ENCODE data around the gene HOXA4.

HOXA4 gene

DNA sequence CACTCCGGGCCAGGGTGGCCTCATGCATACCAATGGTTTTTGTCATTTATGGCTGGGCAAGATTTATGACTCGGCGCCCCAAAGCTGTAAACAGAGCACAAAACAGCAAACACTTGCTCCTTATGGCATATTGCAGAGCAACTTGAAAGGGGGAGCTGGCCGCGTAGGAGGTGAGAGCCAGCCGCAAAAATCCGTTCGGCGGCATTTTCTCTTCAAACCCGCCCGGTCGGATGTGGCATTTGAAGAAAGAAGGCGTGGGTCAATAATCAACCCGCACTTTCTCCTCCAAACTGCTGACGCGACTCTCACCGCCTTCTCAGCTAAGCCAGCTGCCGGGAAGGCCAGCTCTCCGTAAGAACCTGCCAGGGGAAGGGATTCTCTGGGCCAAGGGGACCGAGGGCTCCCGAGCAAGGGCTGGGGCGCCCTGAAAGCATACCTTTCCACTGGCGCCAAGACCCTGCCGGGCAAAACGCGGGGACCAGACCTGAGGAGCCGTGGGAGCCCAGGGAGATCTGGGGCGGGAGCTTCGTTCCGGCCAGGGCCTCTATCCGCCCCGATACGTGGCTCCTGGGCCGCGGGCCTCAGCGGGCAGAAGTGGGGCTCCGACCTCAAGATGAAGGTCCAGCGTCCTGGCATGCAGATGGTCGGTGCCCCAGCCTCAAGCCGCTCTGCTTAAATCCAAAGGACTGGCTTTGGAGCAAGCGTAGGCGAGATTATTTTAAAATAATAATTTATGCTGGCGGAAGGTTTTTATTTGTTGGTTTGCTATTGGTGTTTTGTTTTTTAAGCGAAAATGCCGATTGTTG, 15.1 kb downstream of the HOXA4 start:
- DNase-seq, result no peak

DNA sequence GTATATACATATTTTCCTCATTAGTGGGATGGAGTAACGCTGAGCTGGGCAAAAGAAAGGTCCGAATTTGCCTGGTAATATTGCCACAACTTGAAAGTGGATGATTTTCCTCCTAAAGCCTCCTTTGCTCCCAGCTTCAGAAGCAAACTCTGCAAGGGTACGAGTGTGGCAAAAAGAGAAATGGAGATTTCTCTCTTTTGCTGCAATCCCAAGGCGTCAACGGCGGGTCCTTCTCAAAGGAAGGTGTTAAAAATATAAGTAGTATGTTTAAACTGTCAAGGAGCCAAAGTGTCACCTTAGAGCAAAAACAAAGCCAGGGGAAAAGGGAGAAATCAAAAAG, 15.7 kb downstream of the HOXA4 start:
- DNase-seq, result no peak

DNA sequence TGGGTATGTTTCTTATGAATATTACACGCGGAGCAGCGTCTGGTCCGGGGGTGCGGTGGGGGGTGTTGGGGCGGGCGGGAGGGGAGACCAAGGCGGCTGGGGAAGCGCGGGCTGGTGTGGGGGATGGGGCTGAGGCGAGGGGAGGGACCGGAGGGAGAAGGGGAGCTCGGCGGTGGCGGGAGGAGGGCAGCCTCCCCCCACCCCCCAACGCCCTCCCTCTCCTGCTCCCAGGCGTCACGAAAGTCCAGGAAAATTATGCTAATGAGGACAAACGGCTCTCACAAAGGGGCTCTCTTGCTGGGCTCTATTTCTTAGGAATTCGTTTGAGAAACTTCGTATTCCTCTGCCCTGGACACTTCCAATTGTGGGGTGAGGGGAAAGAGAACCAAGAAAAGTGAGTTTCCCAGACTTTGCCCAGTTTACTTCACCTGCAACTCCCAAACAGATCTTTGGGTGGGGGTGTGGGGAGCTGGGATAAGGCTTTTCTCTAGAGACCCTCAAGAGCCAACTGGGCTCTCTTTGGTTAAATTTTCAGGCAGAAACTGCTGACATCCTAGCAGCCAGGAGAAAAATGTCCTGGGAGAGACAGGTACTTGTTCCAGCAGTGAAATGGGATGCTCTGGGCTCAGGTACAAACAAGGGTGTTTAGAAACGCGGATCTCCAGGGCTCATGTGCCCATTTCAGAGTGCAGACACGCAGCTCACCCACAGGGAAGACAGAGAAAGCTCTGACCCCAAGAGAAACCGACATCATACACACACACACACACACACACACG, 16.4 kb downstream of the HOXA4 start:
- no peak for DNase-seq

DNA sequence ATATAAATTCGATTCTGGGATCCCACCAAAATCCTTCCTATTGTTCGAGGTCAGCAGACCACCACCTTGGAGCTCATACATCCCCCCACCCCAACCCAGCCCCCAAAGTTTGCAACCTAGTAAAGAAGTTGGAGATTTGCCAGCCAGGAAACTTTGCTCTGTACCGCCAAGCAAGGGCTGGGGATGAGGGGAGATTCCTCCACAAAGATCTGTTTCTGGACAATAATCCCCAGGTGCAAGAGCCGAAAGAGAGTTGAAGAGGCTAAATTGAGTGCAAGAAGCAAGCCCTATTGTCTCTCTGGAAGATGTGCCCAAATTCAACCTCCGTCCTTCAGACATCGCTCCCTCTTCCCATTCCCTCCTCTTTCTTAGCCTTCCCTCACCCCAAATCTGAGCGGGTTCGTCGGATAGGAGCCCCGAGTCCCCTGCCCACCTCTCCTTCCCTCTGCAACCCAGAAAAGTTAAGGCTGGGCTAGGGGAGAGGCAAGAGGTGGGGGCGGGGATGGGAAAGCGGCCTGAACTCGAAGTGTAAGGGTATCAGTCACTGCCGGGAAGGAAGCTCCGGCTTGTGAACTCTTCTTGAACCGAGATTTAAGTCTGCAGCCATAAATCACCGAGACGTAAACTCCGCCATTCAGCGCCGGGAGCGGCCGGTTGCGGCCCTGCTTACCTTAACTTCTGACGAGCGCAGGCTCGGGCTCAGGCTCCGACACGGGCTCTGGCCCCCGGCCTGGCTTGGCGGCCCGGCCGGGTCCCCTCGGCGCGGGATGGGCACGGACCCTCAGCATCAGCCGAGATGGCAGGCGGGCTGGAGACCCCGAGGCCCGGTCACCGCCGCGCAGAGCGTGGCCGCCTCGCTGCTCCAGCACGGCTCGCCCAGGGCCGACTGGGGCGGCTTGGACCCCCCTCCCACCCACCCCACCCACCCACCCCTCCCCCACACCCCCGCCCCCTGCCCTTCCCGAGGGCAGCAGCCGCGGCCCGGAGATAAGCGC, 17.3 kb downstream of the HOXA4 start:
- no peak for DNase-seq

DNA sequence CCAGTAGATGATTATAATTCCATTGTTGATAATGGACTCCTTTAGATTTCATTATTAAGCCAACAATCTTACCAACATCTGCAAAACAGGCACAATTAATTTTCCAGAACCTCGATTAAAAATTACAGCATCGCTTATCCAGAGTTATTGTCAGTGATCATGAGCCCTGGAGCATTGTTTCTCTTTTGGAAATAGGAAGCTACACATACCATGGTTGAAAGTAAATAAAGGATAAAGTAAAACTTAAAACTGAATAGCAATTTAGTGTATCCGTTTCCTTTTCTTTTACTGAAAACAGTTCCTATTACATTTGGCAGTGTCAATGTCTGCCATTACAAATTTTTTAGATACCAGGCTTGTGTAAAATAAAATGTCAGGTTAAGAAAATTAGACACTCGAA, 18.2 kb downstream of the HOXA4 start:
- DNase-seq, result no peak

DNA sequence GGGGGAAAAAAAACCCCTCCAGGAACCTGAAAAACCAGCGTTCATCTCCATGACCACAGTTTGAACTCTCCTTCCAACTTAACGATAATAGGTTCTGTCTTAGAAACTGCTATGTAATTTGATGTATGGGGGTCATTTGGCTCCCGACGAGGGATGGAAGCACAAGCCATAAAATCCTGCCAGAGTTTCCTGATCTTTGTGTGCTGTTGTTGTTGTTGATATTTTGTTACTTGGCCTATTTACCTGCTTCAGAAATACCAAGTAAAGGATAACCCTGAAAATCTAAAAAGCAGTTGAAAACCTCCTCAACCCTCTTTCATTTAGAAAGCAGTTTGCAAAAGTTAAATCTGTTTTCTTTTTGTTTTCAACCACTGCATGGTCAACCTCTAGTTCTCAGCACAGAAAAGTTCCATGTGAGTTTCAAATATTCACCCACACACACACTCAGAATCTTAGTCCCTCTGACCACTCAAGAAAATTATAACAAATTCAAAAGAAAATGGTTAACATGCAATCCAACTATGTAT, 18.7 kb downstream of the HOXA4 start:
- no peak for DNase-seq

DNA sequence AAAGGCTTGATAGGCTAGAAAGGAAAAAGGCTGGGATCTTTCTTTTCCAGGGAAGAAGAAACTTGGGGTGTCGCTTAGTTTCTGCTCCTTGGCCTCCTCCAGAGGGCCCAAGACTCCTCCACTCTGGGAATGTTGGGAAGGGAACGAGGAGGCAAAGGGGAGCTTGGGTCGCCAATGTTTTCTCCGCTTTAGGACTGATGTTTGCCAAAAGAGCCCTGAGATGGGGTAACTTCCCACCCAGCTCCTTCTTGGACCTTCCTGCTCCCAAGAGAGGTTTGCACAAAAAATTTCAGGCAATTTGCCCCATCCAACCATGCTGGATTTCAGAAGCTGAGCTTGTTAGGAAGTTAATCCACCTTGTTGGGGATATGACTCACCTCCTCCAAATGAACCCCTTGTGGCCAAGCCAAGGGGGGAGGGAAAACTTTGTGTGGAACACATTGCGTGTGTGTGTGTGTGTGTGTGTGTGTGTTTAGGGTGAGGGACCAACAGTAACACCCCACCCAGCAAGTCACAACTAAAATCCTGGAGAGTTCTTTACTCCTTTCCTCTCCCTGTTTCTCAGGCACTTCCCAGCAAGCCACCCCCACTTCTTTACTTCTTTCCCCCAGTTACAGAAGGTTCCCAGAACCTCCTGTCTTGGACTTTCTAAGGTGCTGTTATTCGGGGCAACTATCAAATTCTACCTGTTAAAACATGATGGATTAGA, 19.4 kb downstream of the HOXA4 start:
- DNase-seq, result no peak

DNA sequence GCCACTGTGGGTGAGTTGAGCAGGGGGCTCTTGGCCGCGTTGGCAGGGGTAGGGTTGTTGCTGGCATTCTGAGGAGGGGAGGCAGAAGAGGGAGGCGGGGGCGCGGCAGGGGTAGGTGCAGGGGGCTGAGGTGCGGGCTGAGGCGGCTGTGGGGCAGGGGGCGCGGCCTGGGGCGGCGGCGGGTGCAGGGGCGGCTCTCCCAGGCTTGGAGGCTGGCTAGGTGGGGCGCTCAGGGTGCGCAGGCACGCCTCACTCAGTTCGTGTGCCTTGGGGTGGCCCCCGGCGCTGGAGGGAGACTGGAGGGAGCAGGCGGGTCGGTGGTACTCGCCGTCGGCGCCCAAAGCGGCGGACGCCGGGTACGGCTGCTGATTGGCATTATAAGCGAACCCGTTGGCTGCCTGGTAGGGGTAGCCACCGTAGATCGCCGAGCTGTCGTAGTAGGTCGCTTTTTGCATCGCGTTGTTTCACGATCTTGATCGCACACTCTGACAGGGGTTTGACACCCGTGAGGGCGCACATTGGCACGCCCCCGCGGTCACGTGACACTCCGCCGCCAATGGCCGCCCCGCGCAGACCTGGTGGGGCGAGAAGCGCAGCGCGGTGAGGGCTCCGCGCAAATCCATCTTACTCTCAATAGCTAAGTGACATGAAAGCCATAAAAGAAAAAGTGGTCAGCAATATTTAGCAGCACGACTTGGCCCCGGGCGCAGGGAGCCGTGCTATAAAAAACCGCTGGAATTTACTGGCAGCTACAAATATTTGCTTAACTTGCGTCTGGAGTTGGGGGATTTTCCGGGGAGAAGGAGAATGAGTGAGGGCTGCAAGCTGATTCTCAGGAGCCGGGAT, 20.1 kb downstream of the HOXA4 start:
- no peak for DNase-seq

DNA sequence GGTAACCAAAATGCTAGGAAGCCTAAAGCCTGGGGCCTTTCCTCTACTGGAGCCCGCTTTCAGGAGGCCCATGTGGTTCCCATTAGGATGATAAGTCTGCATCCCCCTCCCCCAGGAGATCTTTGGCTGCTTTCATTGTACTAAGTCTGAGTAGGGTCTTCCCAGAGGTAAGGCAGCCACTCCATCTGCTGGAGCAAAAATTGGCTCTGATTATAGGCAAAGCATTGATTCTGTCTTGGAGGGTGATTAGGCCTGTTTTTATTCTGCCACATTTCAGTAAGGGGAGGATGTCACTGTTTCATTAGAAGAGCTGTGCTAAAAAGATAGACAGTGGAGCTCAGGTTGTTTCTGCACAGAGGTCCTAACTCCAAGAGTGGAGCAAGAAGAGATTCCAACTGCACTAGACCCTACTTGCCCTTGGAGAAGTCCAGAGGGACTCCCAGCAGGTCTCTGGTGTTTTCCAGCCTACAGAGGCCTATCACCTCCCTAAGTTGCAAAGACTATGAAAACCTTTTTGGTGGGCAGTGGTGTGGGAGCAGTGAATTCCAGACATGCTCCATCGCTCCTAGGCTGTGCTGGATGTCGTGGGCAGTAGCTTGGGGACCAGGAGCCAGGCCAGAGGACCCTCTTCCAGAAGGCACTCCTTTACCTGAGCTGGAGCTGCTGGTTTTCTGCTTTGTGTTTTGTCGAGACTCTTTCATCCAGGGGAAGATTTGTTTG, 20.9 kb downstream of the HOXA4 start:
- no peak for DNase-seq

DNA sequence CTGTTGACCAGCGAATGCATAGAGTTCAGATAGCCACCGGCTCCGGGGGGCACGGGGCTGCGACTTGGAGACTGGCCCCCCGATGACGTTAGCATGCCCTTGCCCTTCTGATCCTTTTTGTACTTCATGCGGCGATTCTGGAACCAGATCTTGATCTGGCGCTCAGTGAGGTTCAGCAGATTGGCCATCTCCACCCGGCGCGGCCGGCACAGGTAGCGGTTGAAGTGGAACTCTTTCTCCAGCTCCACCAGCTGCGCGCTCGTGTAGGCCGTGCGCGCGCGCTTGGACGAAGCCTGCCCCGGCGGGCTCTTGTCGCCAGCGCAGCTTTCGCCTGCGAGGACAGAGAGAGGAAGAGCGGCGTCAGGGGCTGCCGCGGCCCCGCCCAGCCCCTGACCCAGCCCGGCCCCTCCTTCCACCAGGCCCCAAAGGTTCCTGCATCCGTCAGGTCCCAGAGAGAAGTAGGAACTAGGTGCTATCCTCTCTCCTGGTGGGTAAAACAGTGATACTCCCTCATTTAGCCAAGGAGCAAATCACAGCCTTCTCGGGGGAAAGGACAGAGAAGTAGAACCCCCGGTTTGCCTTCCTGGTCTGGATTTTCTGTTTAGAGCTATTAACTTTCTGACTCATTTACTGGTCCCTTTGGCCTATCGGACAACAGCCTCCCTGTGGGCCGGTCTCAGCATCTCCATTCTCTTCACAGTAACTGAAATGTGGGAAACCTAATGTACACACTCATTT, 22.0 kb downstream of the HOXA4 start:
- no peak for DNase-seq

DNA sequence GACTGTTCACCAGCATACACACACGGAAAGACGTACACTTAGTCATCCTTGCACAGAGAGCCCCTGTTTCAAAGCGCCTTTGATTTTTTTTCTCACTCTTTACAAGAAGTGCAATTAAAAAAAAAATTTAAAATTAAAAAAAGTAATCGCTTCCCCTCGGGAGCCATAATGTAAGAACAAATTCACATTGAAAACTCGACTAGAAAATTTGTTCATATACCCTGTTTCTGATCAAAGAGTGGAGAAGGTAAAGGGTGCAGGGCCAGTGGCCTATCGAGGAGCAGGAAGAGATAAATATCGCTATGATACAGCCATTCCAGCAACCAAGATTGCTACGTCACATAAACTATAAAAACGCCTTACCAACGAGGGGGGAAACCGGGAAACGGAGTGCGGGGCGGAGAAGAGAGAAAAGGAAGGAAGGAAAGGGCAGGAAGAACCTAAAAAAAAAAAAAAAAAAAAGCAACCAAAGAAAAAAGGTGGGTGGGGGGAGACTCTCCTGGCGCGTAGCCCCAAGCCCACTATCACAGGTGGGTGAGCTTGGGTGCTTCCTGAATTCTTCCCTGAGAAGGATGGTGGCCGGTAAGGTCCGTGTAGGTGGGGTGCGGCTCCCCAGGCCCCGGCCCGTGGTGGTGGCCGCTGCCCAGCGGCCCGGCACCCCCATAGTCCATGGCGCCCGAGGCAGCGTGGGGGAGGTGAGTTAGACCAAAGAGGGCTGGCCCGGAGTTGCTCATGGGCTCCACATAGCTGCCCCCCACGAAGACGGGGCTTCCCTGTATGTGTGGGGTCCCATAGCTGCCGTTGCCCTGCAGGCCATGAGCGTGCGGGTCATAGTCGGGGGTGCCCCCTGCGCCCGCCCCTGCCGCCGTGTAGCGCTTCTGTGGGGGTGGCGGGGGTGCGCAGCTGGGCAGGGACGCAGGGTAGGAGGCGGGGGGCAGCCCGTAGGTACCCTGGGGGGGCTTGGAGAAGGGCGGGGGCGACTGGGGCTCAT, 22.9 kb downstream of the HOXA4 start:
- no peak for DNase-seq

DNA sequence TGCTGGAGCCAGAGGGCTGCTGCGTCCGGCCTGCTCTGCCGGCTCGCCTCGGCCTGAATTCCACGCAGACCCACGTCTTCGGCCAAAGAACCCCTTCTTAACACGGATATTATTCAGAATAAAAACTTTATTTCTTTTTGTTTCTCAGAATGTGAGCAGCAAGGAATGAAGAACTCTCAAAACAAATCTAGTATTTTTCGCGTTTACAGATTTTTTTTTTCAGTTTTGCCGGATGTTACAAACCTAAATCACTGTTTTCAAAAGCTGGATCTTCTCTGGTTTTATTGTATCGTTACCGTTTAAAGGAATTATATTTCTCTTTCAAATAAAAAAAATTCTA, 23.7 kb downstream of the HOXA4 start:
- no peak for DNase-seq

DNA sequence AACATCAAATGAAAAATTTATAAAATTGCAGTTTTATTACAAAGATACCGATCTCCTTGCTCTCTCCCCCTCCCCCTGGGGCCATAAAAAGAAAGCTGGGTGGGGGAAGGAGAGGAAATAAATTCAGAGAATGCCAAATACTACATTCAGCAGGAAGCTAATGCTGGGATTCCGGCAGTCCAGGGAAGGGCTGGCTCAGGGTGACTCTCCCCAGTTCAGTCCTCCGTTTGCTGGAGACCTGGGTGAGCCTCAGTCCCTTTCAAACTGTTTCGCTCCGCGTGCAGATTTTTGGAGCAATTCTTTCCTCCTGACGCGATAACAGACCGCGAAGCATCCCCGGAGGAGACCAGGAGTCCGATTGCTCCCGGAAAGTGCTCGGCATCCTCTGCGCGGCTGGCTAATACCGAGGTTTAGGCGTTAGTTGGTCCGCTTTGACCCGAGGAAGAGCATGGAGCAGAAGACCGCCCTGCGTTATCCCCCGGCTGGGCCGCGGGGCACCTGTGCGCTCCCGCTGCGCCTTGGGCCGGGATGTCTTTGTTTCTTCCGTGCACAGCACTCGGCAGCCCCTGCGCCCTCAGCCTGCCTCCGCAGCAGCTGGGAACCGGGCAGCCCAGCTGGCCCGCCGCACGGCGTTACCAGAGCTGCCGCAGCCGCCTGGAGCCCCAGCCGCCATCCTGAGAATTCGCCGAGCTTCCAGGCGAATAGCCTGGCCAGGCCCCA, 24.2 kb downstream of the HOXA4 start:
- no peak for DNase-seq

DNA sequence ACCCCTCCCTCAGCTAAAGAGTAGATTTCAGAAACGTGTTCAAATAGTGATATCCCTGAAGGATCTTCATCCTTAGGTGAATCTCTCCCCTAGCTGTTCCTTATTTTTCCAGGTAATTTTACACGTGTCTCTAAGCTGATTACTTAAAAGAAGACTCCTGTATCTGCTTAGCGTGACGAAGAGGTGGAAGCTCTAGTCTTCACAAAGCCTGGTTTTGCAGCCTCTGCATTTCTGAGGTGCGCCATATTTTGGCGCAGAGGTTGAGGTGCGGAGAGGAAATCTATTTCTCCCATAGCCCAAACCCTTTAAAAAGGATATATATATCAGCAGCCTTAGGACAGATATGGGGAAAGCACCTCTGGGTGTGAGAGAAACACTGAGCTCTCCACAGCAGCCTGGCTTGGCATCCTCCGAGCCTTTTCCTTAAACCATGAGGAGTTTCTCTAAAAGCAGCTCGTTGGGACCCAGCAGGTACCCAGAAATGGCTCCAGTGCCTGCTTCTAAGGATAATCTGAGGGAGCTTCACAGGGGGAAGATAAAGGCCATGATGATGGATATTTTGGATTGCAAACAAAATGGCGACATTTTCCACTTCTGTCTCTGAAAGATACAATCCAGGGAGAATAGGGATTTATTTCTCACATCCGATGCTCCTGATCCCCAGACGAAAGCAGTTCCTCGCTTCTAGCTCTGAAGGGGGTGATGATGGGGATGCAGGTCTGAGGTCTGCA, 25.1 kb downstream of the HOXA4 start:
- no peak for DNase-seq

DNA sequence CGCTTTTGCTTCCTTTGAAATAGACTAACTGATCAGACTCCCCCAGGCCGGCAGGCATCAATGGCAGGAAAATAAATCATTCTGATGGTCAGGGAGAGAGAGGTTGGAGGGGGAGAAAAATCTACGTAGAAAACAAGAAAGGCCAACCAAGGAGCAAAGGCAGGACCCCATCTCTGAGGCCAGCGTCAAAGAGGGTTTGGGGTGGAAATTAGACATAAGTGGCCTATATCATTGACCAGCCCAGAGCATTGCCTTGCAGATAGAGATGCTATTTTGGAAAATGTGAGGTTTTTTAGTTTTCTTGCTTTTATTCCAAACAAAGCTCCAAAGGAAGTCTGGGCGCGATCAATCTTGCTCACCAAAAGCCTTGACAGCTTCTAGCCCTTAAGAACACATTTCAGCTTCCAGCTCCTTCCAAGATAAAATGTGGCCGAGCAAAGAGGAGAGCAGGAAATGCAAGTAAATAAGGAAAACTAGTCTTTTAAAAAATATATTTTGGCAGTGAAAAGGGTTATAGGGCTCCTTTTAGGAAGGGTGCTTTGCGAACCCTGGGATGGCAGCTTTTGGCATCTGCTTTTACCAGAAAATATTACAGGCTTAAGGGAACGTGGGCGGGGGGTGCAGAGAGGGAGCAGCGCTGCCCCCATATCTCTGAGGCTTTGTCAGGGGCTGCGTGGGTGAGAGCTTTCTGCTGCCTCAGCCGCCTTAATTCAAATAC, 26.1 kb downstream of the HOXA4 start:
- DNase-seq, result no peak

DNA sequence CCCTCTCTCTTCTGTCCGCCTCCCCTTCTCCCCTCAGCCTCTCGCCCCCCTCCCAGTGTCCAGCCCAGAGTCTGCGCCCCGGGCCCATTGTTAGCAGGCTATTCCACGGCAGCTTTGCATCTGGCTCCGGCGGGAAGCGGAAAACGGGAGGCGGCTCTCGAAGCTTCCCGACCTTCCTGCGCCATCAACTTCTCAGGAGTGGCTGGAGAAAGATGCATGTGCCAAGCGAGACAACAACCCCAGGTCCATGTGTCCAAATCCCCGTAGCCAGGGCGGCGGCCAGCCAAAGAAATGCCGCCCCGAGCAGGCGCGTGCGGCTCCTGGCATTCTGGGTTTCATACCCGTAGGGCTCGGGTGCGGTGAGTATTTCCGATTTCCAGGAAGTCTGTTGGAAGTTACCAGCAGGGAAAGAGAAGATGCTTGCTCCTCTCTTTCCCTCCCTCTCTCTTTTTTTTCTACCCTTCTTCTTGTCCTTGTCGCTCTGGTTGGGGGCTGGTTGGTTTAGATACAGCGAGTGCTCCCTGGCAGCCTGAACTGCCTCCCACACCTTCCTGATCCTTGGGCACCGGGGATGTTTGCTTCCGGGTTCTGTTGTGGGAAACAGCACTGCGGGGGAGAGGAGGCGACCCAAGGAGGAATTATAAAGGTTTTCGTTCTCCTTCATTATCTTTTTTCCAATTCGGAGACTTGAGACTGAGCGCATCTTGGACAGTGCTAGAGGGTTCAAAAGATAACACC, 26.9 kb downstream of the HOXA4 start:
- no peak for DNase-seq

All from hematopoietic multipotent progenitor cell treated with erythropoietin and hydrocortisone succinate and interleukin-3 and kit ligand, for 8 days (in vitro differentiated cells).